ENCODE data around the gene LGALS4. TPM values are rescaled to one million over a fixed set of nuclear protein-coding genes. Genes with fewer than 3 reads are reported as not detected.

Gene LGALS4
- total RNA-seq, 2 donors from 2014 or later = 1.6 to 1.7 TPM

GRCh38 chr19:38849147-38849859, 36.6 kb upstream of the LGALS4 start:
- H3K27ac Mint-ChIP-seq = peak overlapping the region; percentile 98
- peaks cover 55 to 65% of the 10 kb centered on the region in 2 donors for H3K4me1 Mint-ChIP-seq (ENCODE audit: low read depth in 2 of 2)
- ATAC-seq (peak; percentile 53 to 69), DNase-seq (ENCODE audit: low spot score) (peak; percentile 100)
- H3K36me3 Mint-ChIP-seq = peaks cover 28% of the 10 kb centered on the region
- no peaks in the 10 kb centered on the region for H3K9me3 Mint-ChIP-seq
- peak overlapping the region; percentile 95 for H3K4me3 Mint-ChIP-seq
- H3K27me3 Mint-ChIP-seq = no peaks in the 10 kb centered on the region

GRCh38 chr19:38848299-38849146, 35.8 kb upstream of the LGALS4 start:
- Mint-ChIP-seq H3K9me3 (no peaks in the 10 kb centered on the region), H3K36me3 (peaks cover 36% of the 10 kb centered on the region), H3K27ac (peak overlapping the region; percentile 98), H3K27me3 (no peaks in the 10 kb centered on the region), H3K4me3 (peak overlapping the region; percentile 95), H3K4me1 (ENCODE audit: low read depth in 2 of 2) (peaks cover 63 to 73% of the 10 kb centered on the region in 2 donors)
- ATAC-seq (no peak), DNase-seq (ENCODE audit: low spot score) (no peak)

- Mint-ChIP-seq H3K27ac (peak overlapping the region; percentile 98), H3K9me3 (no peaks in the 10 kb centered on the region), H3K36me3 (peaks cover 44% of the 10 kb centered on the region), H3K27me3 (no peaks in the 10 kb centered on the region), H3K4me3 (peak overlapping the region; percentile 48), H3K4me1 (ENCODE audit: low read depth in 2 of 2) (peaks cover 70 to 76% of the 10 kb centered on the region in 2 donors)
- ATAC-seq (no peak), DNase-seq (ENCODE audit: low spot score) (no peak)
Observed at GRCh38 chr19:38846097-38846496, 33.4 kb upstream of the LGALS4 start.

- H3K4me3 Mint-ChIP-seq = peak overlapping the region; percentile 48
- ATAC-seq = no peak
Observed at GRCh38 chr19:38845374-38846024, 32.8 kb upstream of the LGALS4 start.

GRCh38 chr19:38844093-38844686, 31.4 kb upstream of the LGALS4 start:
- ATAC-seq = no peak
- peak overlapping the region; percentile 72 for H3K4me3 Mint-ChIP-seq

More at GRCh38 chr19:38845374-38846024, 32.8 kb upstream of the LGALS4 start:
- Mint-ChIP-seq H3K9me3 (no peaks in the 10 kb centered on the region), H3K27ac (peak overlapping the region; percentile 98), H3K36me3 (peaks cover 44% of the 10 kb centered on the region), H3K27me3 (no peaks in the 10 kb centered on the region), H3K4me1 (ENCODE audit: low read depth in 2 of 2) (peaks cover 70 to 75% of the 10 kb centered on the region in 2 donors)
- no peak for DNase-seq (ENCODE audit: low spot score)

GRCh38 chr19:38843175-38843758, 30.5 kb upstream of the LGALS4 start:
- Mint-ChIP-seq H3K4me1 (ENCODE audit: low read depth in 2 of 2) (peaks cover 68 to 73% of the 10 kb centered on the region in 2 donors), H3K36me3 (peaks cover 35% of the 10 kb centered on the region), H3K27me3 (no peaks in the 10 kb centered on the region), H3K27ac (peak overlapping the region; percentile 77 to 98), H3K4me3 (peak overlapping the region; percentile 72), H3K9me3 (no peaks in the 10 kb centered on the region)
- peak in 1 of 2 donors; percentile 4 for ATAC-seq
- no peak for DNase-seq (ENCODE audit: low spot score)

More at GRCh38 chr19:38844093-38844686, 31.4 kb upstream of the LGALS4 start:
- no peak for DNase-seq (ENCODE audit: low spot score)
- peak overlapping the region; percentile 77 to 98 for H3K27ac Mint-ChIP-seq
- no peaks in the 10 kb centered on the region for H3K9me3 Mint-ChIP-seq
- no peaks in the 10 kb centered on the region for H3K27me3 Mint-ChIP-seq
- H3K4me1 Mint-ChIP-seq (ENCODE audit: low read depth in 2 of 2) = peaks cover 71 to 77% of the 10 kb centered on the region in 2 donors
- H3K36me3 Mint-ChIP-seq = peaks cover 44% of the 10 kb centered on the region

GRCh38 chr19:38842439-38843174, 29.9 kb upstream of the LGALS4 start:
- no peaks in the 10 kb centered on the region for H3K27me3 Mint-ChIP-seq
- DNase-seq (ENCODE audit: low spot score) (peak; percentile 66), ATAC-seq (peak; percentile 65 to 81)
- peaks cover 35% of the 10 kb centered on the region for H3K36me3 Mint-ChIP-seq
- H3K4me3 Mint-ChIP-seq = peak overlapping the region; percentile 72
- peak overlapping the region; percentile 77 to 98 for H3K27ac Mint-ChIP-seq
- peaks cover 63 to 66% of the 10 kb centered on the region in 2 donors for H3K4me1 Mint-ChIP-seq (ENCODE audit: low read depth in 2 of 2)
- no peaks in the 10 kb centered on the region for H3K9me3 Mint-ChIP-seq

GRCh38 chr19:38841787-38842438, 29.2 kb upstream of the LGALS4 start:
- peak overlapping the region; percentile 77 to 98 for H3K27ac Mint-ChIP-seq
- H3K36me3 Mint-ChIP-seq = peaks cover 35% of the 10 kb centered on the region
- DNase-seq (ENCODE audit: low spot score) (no peak), ATAC-seq (no peak)
- H3K27me3 Mint-ChIP-seq = no peaks in the 10 kb centered on the region
- H3K4me1 Mint-ChIP-seq (ENCODE audit: low read depth in 2 of 2) = peaks cover 58 to 59% of the 10 kb centered on the region in 2 donors
- no peaks in the 10 kb centered on the region for H3K9me3 Mint-ChIP-seq
- peak overlapping the region; percentile 72 for H3K4me3 Mint-ChIP-seq

- Mint-ChIP-seq H3K4me3 (no peak overlapping the region), H3K27me3 (no peaks in the 10 kb centered on the region), H3K27ac (peak overlapping the region; percentile 31 to 98), H3K9me3 (no peaks in the 10 kb centered on the region), H3K4me1 (ENCODE audit: low read depth in 2 of 2) (peaks cover 56 to 57% of the 10 kb centered on the region in 2 donors), H3K36me3 (peaks cover 38% of the 10 kb centered on the region)
- ATAC-seq (no peak), DNase-seq (ENCODE audit: low spot score) (no peak)
Observed at GRCh38 chr19:38841180-38841766, 28.5 kb upstream of the LGALS4 start.

- Mint-ChIP-seq H3K9me3 (no peaks in the 10 kb centered on the region), H3K4me1 (ENCODE audit: low read depth in 2 of 2) (peaks cover 49 to 50% of the 10 kb centered on the region in 2 donors), H3K4me3 (no peak overlapping the region), H3K27ac (peak overlapping the region; percentile 31 to 64), H3K27me3 (no peaks in the 10 kb centered on the region), H3K36me3 (peaks cover 31% of the 10 kb centered on the region)
- ATAC-seq = no peak
- DNase-seq (ENCODE audit: low spot score) = no peak
Observed at GRCh38 chr19:38840583-38840968, 27.8 kb upstream of the LGALS4 start.

- no peaks in the 10 kb centered on the region for H3K9me3 Mint-ChIP-seq
- no peak overlapping the region for H3K4me3 Mint-ChIP-seq
- no peak for ATAC-seq
- H3K36me3 Mint-ChIP-seq = peaks cover 26% of the 10 kb centered on the region
- H3K27ac Mint-ChIP-seq = peak overlapping the region; percentile 51 to 64
- no peaks in the 10 kb centered on the region for H3K27me3 Mint-ChIP-seq
- no peak for DNase-seq (ENCODE audit: low spot score)
- peaks cover 44 to 46% of the 10 kb centered on the region in 2 donors for H3K4me1 Mint-ChIP-seq (ENCODE audit: low read depth in 2 of 2)
Observed at GRCh38 chr19:38839816-38840582, 27.3 kb upstream of the LGALS4 start.
